Mesenchymal stem cell (in vitro differentiated cells and primary cell): ENCODE measurements around the gene DMBT1.

Experiments
- DNase-seq: peaks from one replicate; pipeline ENCODE4 v3.0.0-alpha.2; 2013
- H2AFZ ChIP-seq: one replicate; pipeline ENCODE4 v1.6.1; 2013; ENCODE audit warnings: low read depth, mild to moderate bottlenecking, control low read depth, inconsistent platforms, low read length, moderate library complexity
- H2AK5ac ChIP-seq: 2 replicates; pipeline ENCODE4 v1.6.1; 2013; ENCODE audit warnings: low read length, moderate library complexity, mild to moderate bottlenecking, inconsistent platforms; ENCODE audit not compliant: severe bottlenecking
- H2BK120ac ChIP-seq: one replicate; pipeline ENCODE4 v1.6.1; 2013; ENCODE audit warnings: low read depth, mild to moderate bottlenecking, inconsistent platforms, low read length, moderate library complexity
- H2BK12ac ChIP-seq, 2 experiments: one replicate each; pipeline ENCODE4 v1.6.1; 2013; ENCODE audit warnings: inconsistent platforms in 2 of 2, low read length in 2 of 2, mild to moderate bottlenecking in 2 of 2, moderate library complexity in 2 of 2, control low read depth in 1 of 2
- H2BK15ac ChIP-seq: one replicate; pipeline ENCODE4 v1.6.1; 2013; ENCODE audit warnings: mild to moderate bottlenecking, low read depth, inconsistent platforms; ENCODE audit not compliant: poor library complexity, severe bottlenecking
- H2BK5ac ChIP-seq: 2 replicates; pipeline ENCODE4 v1.6.1; 2013; ENCODE audit warnings: low read depth, mild to moderate bottlenecking, low read length, control low read depth, inconsistent platforms; ENCODE audit not compliant: poor library complexity, severe bottlenecking
- H3K14ac ChIP-seq, 2 experiments: one replicate each; pipeline ENCODE4 v1.6.1; 2013; ENCODE audit warnings: inconsistent platforms in 2 of 2, low read length in 2 of 2, control low read depth in 1 of 2, mild to moderate bottlenecking in 1 of 2, moderate library complexity in 1 of 2
- H3K18ac ChIP-seq, 2 experiments: one replicate each; pipeline ENCODE4 v1.6.1; 2013; ENCODE audit warnings: inconsistent platforms in 2 of 2, low read length in 2 of 2, control low read depth in 1 of 2, low read depth in 1 of 2, mild to moderate bottlenecking in 1 of 2
- H3K23ac ChIP-seq, 2 experiments: one replicate each; pipeline ENCODE4 v1.6.1; 2013; ENCODE audit warnings: inconsistent platforms in 2 of 2, low read length in 2 of 2, mild to moderate bottlenecking in 2 of 2, moderate library complexity in 2 of 2, control low read depth in 1 of 2
- H3K27ac ChIP-seq: 2 replicates; pipeline ENCODE4 v1.5.1; 2013; ENCODE audit warnings: mild to moderate bottlenecking, moderate library complexity, low read length, control low read depth, inconsistent platforms; ENCODE audit not compliant: poor library complexity, severe bottlenecking
- H3K27me3 ChIP-seq, 2 experiments: 2 replicates each; pipeline versions ENCODE4 v1.6.1 to v1.7.0; 2013; ENCODE audit warnings: low read length in 2 of 2, mild to moderate bottlenecking in 2 of 2, moderate library complexity in 2 of 2, control low read depth in 1 of 2, inconsistent platforms in 1 of 2; ENCODE audit not compliant: control insufficient read depth in 1 of 2, insufficient read depth in 1 of 2
- H3K36me3 ChIP-seq, 2 experiments: 2 replicates each; pipeline versions ENCODE4 v1.6.1 to v1.7.0; 2013; ENCODE audit warnings: low read length in 2 of 2, control low read depth in 1 of 2, inconsistent platforms in 1 of 2, low read depth in 1 of 2, mild to moderate bottlenecking in 1 of 2; ENCODE audit not compliant: insufficient read depth in 2 of 2, control insufficient read depth in 1 of 2
- H3K4ac ChIP-seq, 2 experiments: one replicate each; pipeline ENCODE4 v1.6.1; 2013; ENCODE audit warnings: inconsistent platforms in 2 of 2, low read length in 2 of 2, mild to moderate bottlenecking in 2 of 2, moderate library complexity in 2 of 2, control low read depth in 1 of 2, low read depth in 1 of 2
- H3K4me1 ChIP-seq: 2 replicates; pipeline ENCODE4 v1.6.1; 2013; ENCODE audit warnings: low read depth, low read length, control low read depth; ENCODE audit not compliant: control insufficient read depth, insufficient read depth
- H3K4me2 ChIP-seq: 2 replicates; pipeline ENCODE4 v1.6.1; 2013; ENCODE audit warnings: low read length, mild to moderate bottlenecking, inconsistent platforms; ENCODE audit not compliant: poor library complexity, severe bottlenecking
- H3K4me3 ChIP-seq, 2 experiments: 2 replicates each; pipeline versions ENCODE4 v1.5.1 to v1.7.0; 2013; ENCODE audit warnings: low read length in 2 of 2, mild to moderate bottlenecking in 2 of 2, control low read depth in 1 of 2, low read depth in 1 of 2; ENCODE audit not compliant: insufficient read depth in 1 of 2
- H3K79me1 ChIP-seq: replicated peaks from 2 replicates; pipeline ENCODE4 v1.6.1; 2013; ENCODE audit warnings: mild to moderate bottlenecking, control low read depth, low read length, inconsistent platforms; ENCODE audit not compliant: poor library complexity, severe bottlenecking
- H3K9ac ChIP-seq: 2 replicates; pipeline ENCODE4 v1.7.0; 2013; ENCODE audit warnings: mild to moderate bottlenecking, low read length, moderate library complexity
- H3K9me3 ChIP-seq: 2 replicates; pipeline ENCODE4 v1.7.0; 2013; ENCODE audit warnings: mild to moderate bottlenecking, low read length; ENCODE audit not compliant: control insufficient read depth
- H4K8ac ChIP-seq: one replicate; pipeline ENCODE4 v1.6.1; 2013; ENCODE audit warnings: inconsistent platforms, mild to moderate bottlenecking, low read length, moderate library complexity
- H4K91ac ChIP-seq: one replicate; pipeline ENCODE4 v1.6.1; 2013; ENCODE audit warnings: mild to moderate bottlenecking, low read length, inconsistent platforms
- WGBS: methylation state at CpG from one replicate; pipeline ENCODE4 v1.1.7; 2013; ENCODE audit warnings: mixed read lengths; 5-methylcytosine and 5-hydroxymethylcytosine counted together

DMBT1 gene

GRCh38 chr10:122650331-122650730 is 89.8 kb downstream of the DMBT1 start:
- Histone ChIP-seq H4K91ac (no peak overlapping the region), H3K23ac (no peak overlapping the region), H3K27ac (no peak overlapping the region), H2BK12ac (no peak overlapping the region), H3K27me3 (peaks cover 5 to 83% of the 10 kb centered on the region in 2 experiments), H2BK5ac (no peak overlapping the region), H3K9ac (no peak overlapping the region), H3K4me3 (no peak overlapping the region), H4K8ac (no peak overlapping the region), H3K4me2 (no peak overlapping the region), H3K36me3 (no peaks in the 10 kb centered on the region), H2AFZ (no peak overlapping the region), H3K4me1 (no peaks in the 10 kb centered on the region), H3K18ac (no peak overlapping the region), H2BK120ac (no peak overlapping the region), H3K79me1 (no peaks in the 10 kb centered on the region), H2AK5ac (no peak overlapping the region), H2BK15ac (no peak overlapping the region), H3K4ac (no peak overlapping the region), H3K9me3 (no peaks in the 10 kb centered on the region), H3K14ac (no peak overlapping the region)
- WGBS = 67% methylated on average over 2 of the region's 2 CpGs
- no peak for DNase-seq

GRCh38 chr10:122655524-122656307 is 95.2 kb downstream of the DMBT1 start:
- H3K18ac ChIP-seq = no peak overlapping the region
- no peaks in the 10 kb centered on the region for H3K36me3 ChIP-seq
- H3K9me3 ChIP-seq = no peaks in the 10 kb centered on the region
- H3K4me1 ChIP-seq = no peaks in the 10 kb centered on the region
- H3K9ac ChIP-seq = no peak overlapping the region
- WGBS = 80% methylated on average over 9 of the region's 9 CpGs
- H4K91ac ChIP-seq = no peak overlapping the region
- H2BK5ac ChIP-seq = no peak overlapping the region
- H3K27me3 ChIP-seq = peaks cover 5 to 73% of the 10 kb centered on the region in 2 experiments
- no peak overlapping the region for H3K4ac ChIP-seq
- no peak overlapping the region for H2AFZ ChIP-seq
- H3K79me1 ChIP-seq = no peaks in the 10 kb centered on the region
- H3K27ac ChIP-seq = no peak overlapping the region
- no peak overlapping the region for H3K23ac ChIP-seq
- no peak overlapping the region for H2BK12ac ChIP-seq
- no peak overlapping the region for H3K4me3 ChIP-seq
- H4K8ac ChIP-seq = no peak overlapping the region
- no peak for DNase-seq
- H2BK120ac ChIP-seq = no peak overlapping the region
- H3K4me2 ChIP-seq = no peak overlapping the region
- no peak overlapping the region for H3K14ac ChIP-seq
- no peak overlapping the region for H2AK5ac ChIP-seq
- H2BK15ac ChIP-seq = no peak overlapping the region

- WGBS = 69% methylated on average over 1 of the region's 2 CpGs
- H3K27ac ChIP-seq = no peak overlapping the region
Measured at GRCh38 chr10:122656308-122656705, 95.8 kb downstream of the DMBT1 start.

GRCh38 chr10:122656741-122657140 is 96.2 kb downstream of the DMBT1 start:
- Histone ChIP-seq H3K23ac (no peak overlapping the region), H3K27me3 (peaks cover 5 to 66% of the 10 kb centered on the region in 2 experiments), H3K4ac (no peak overlapping the region), H3K36me3 (no peaks in the 10 kb centered on the region), H2BK15ac (no peak overlapping the region), H3K4me2 (no peak overlapping the region), H3K9me3 (no peaks in the 10 kb centered on the region), H3K4me3 (no peak overlapping the region), H2BK5ac (no peak overlapping the region), H3K18ac (no peak overlapping the region), H2AK5ac (no peak overlapping the region), H2BK120ac (no peak overlapping the region), H3K9ac (no peak overlapping the region), H2AFZ (no peak overlapping the region), H3K79me1 (no peaks in the 10 kb centered on the region), H3K4me1 (no peaks in the 10 kb centered on the region), H4K8ac (no peak overlapping the region), H2BK12ac (no peak overlapping the region), H3K14ac (no peak overlapping the region), H3K27ac (no peak overlapping the region), H4K91ac (no peak overlapping the region)
- no peak for DNase-seq
- WGBS = 65% methylated on average over 5 of the region's 5 CpGs

More at GRCh38 chr10:122656308-122656705, 95.8 kb downstream of the DMBT1 start:
- Histone ChIP-seq H3K4ac (no peak overlapping the region), H3K18ac (no peak overlapping the region), H3K4me2 (no peak overlapping the region), H3K36me3 (no peaks in the 10 kb centered on the region), H3K4me1 (no peaks in the 10 kb centered on the region), H3K27me3 (peaks cover 5 to 70% of the 10 kb centered on the region in 2 experiments), H4K91ac (no peak overlapping the region), H2BK15ac (no peak overlapping the region), H3K9ac (no peak overlapping the region), H3K14ac (no peak overlapping the region), H2BK5ac (no peak overlapping the region), H4K8ac (no peak overlapping the region), H2BK120ac (no peak overlapping the region), H2AFZ (no peak overlapping the region), H3K23ac (no peak overlapping the region), H2BK12ac (no peak overlapping the region), H3K79me1 (no peaks in the 10 kb centered on the region), H2AK5ac (no peak overlapping the region), H3K9me3 (no peaks in the 10 kb centered on the region), H3K4me3 (no peak overlapping the region)
- no peak for DNase-seq
